ENCODE data around the gene DHPS.
A peak's percentile ranks its signal among the peaks of the same experiment; 100 is the strongest.

Gene DHPS

DNA sequence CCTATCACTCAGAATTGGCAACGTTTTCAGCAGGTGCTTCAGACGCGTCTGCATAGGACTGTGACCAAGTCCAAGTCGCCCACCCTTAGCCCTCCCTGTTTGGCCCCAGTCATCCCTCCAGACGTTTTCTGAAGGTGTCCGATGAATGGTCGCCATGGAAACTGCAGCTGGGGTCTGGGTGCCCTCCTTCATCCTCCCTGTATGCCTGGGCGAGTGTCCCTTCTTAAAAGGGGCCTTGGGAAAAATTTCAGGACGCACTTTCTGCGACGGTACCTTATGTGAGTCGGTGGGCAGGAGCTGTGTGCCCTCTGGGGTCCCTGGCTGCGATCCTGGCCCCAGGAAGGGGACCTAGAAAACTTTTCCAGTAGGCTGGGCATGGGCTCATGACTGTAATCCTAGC is 40.2 kb downstream of the DHPS start:
- no peak for DNase-seq

DNA sequence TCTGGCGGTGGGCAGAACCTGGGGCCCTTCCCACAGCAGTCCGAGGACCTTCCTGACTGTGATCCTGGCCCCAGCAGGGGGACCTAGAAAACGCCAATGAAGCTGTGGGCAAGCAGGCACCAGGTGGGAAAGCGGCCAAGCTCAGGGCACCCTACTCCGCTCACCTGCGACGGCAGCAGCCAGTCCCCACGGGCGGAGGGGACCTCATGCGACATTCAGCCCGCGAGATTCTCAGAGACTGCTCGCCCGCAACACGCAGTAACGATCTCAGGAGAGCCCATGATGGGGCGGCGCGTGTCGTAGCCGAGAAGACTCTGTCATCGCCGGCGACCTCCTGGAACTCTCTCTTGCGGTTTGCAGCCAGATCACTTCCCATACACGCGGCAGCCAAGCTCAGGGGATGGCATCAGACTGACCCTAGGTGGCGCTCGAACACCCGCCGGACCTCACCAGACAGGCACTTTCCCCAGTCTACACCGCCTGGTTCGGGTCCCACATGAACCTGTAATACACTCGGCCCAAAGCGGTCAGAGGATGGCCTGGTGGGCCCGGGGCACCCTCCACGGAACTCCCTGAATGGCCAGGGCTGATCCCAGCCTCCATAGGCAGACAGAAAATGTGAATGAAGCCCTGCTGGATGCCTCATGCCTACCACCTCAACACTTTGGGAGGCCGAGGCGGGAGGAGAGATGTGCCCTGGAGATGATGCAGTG is 41.6 kb downstream of the DHPS start:
- DNase-seq = peak; percentile 28

DNA sequence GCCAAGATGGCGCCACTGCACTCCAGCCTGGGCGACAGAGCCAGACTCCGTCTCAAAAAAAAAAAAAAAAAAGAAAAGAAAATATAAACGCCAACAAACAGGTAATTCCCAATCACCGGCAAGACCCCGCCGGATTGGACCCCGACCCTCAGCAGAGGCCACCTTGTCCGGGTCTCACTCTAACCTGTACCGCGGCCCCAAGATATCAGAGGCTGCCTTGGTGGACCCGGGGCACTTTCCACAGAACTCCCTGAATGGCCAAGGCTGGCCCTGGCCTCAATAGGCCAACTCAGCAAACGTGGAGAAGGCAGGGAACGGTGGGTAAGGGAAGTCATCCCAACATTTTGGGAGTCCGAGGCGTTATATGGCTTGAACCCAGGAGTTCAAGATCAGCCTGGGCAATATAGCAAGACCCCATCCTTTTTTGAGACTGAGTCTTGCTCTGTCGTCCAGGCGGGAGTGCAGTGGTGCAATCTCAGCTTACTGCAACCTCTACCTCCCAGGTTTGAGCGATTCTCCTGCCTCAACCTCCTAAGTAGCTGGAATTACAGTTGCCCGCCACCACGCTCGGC is 43.0 kb downstream of the DHPS start:
- DNase-seq = no peak

DNA sequence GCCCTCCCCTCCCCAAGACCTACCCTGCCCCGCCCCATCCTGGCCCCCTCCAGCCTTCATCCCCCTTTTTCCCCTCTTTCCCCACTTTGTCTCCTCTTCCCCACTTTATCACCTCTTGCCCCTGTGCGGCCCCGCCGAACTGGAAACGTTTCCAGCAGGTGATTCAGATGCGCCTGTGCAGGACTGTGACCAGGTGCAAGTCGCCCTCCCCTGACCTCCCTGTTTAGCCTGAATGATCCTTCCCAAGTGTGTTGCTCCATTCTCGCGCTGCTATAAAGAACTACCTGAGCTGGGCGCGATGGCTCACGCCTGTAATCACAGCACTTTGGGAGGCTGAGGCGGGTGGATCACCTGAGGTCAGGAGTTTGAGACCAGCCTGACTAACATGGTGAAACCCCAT is 45.0 kb downstream of the DHPS start:
- DNase-seq = no peak

DNA sequence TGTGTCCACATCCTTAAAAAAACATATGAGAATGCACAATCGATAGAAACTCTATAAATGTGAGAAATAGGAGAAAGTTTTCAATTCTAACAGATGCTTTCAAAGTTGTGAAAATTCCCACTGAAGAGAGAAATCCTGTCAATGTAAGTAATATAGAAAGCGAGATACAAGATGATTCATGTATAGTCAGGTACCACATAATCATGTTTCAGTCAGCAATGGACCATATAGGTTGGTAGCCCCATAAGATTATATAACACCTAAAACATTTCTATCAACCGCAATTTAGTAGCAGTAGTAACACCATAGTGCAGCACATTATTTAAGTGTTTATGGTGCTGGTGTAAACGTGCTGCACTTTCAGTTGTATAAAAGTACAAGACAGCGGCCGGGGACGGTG is 52.5 kb downstream of the DHPS start:
- DNase-seq = no peak

DNA sequence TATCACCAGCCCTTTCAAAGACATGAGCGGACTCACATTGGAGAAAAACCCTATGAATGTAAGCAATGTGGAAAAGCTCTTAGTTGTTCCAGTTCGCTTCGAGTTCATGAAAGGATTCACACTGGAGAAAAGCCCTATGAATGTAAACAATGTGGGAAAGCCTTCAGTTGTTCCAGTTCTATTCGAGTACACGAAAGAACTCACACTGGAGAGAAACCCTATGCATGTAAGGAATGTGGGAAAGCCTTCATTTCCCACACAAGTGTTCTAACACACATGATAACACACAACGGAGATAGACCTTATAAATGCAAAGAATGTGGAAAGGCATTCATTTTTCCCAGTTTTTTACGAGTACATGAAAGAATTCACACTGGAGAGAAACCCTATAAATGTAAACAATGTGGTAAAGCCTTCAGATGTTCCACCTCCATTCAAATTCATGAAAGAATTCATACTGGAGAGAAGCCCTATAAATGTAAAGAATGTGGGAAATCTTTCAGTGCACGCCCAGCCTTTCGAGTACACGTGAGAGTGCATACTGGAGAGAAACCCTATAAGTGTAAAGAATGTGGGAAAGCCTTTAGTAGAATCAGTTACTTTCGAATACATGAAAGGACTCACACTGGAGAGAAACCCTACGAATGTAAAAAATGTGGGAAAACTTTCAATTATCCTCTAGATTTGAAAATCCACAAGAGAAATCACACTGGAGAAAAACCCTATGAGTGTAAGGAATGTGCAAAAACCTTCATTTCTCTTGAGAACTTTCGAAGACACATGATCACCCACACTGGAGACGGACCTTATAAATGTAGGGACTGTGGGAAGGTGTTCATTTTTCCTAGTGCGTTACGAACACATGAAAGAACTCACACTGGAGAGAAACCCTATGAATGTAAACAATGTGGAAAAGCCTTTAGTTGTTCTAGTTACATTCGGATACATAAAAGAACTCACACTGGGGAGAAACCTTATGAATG is 53.3 kb downstream of the DHPS start:
- DNase-seq = no peak

DNA sequence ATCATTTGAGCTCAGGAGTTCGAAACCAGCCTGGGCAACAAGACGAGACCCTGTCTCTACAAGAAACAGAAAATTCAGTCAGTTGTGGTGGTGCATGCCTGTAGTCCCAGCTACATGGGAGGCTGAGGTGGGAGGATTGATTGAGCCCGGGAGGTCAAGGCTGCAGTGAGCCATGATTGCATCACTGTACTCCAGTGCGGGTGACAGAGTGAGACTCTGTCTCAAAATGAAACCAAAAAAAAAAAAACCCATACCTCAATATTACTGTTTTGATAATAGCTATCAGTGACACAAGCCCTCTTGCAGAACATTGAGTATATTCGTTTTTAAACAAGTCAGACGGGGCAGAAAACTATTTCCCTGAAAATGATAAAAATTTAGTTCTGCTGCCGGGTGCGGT is 54.7 kb downstream of the DHPS start:
- no peak for DNase-seq

Measured in NCI-H1694 (cell line).